Endothelial cell of umbilical vein (primary cell): ENCODE results near the gene MPZL2. TPM values are rescaled to one million over a fixed set of nuclear protein-coding genes. Genes with fewer than 3 reads are reported as not detected.
A peak's percentile ranks its signal among the peaks of the same experiment; 100 is the strongest.

ENCODE experiments used
- BruUV-seq: library from RNA; stranded (reverse); fragments of 400-500 nt; replicated peaks from 2 replicates; lab custom pipeline; 2021; lab: Mats Ljungman, UMichigan
- CTCF ChIA-PET: fragments of 300-600, 350-600 bp; sonication (Branson Sonifier 250); formaldehyde crosslinking; loops from one replicate; lab custom pipeline; 2021; ENCODE audit warnings: antibody characterized with exemption, inconsistent platforms; lab: Charles Lee
- POLR2A ChIA-PET: fragments of 300-600, 350-600 bp; sonication (Branson Sonifier 250); formaldehyde crosslinking; loops from one replicate; lab custom pipeline; 2021; ENCODE audit warnings: antibody characterized with exemption, inconsistent platforms; lab: Charles Lee
- DNase-seq: peaks from one replicate; pipeline ENCODE4 v3.0.0-alpha.2; 2011; ENCODE audit warnings: low read depth, low spot score
- FAIRE-seq: peaks from 2 replicates; lab custom pipeline; 2011; peaks lifted over from hg19 to GRCh38; lab: Jason Lieb, UNC
- H2AFZ ChIP-seq: 2 replicates; pipeline ENCODE4 v1.6.0; 2012; ENCODE audit warnings: low read depth, low read length, control low read depth, inconsistent platforms
- H3K27ac ChIP-seq: 2 replicates; pipeline ENCODE4 v1.5.1; 2011; ENCODE audit warnings: low read depth, mild to moderate bottlenecking, control low read depth, low read length, moderate library complexity; ENCODE audit not compliant: insufficient read depth
- H3K27me3 ChIP-seq, 2 experiments: 2 replicates each; pipeline versions ENCODE4 v1.6.0 to v1.6.1; 2011; ENCODE audit warnings: low read length in 2 of 2, mixed read lengths in 1 of 2; ENCODE audit not compliant: control insufficient read depth in 2 of 2, insufficient read depth in 2 of 2
- H3K36me3 ChIP-seq, 2 experiments: 2 replicates in 1 of 2; 3 replicates in 1 of 2; pipeline ENCODE4 v1.5.1; 2011; ENCODE audit warnings: low read length in 2 of 2, mild to moderate bottlenecking in 1 of 2, moderate library complexity in 1 of 2; ENCODE audit not compliant: control insufficient read depth in 2 of 2, insufficient read depth in 2 of 2; ENCODE audit errors: extremely low read depth in 1 of 2
- H3K4me1 ChIP-seq: 3 replicates; pipeline ENCODE4 v1.5.1; 2011; ENCODE audit warnings: mild to moderate bottlenecking, low read length; ENCODE audit not compliant: control insufficient read depth, insufficient read depth; ENCODE audit errors: extremely low read depth
- H3K4me2 ChIP-seq: 2 replicates; pipeline ENCODE4 v1.6.1; 2011; ENCODE audit warnings: low read length, control low read depth, mixed read lengths; ENCODE audit not compliant: insufficient read depth
- H3K4me3 ChIP-seq, 3 experiments: fragments of 200-600 bp in 1 of 3; sonication (generic), shearing (Covaris generic) in 1 of 3; replicated peaks in 1 of 3; 2 replicates each; pipeline ENCODE4 v1.5.1; 2011 to 2016; ENCODE audit warnings: control low read depth in 3 of 3, low read length in 3 of 3, mild to moderate bottlenecking in 2 of 3, inconsistent platforms in 1 of 3, low read depth in 1 of 3, moderate library complexity in 1 of 3; ENCODE audit not compliant: insufficient read depth in 1 of 3
- H3K79me2 ChIP-seq: 2 replicates; pipeline ENCODE4 v1.6.0; 2012; ENCODE audit warnings: low read length, inconsistent platforms; ENCODE audit not compliant: control insufficient read depth, insufficient read depth
- H3K9ac ChIP-seq: replicated peaks from 2 replicates; pipeline ENCODE3; 2011; ENCODE audit warnings: low read length, control low read depth; ENCODE audit not compliant: insufficient read depth; ENCODE audit errors: extremely low read depth
- H3K9me1 ChIP-seq: replicated peaks from 3 replicates; pipeline ENCODE4 v1.6.0; 2011; ENCODE audit warnings: mild to moderate bottlenecking, low read length; ENCODE audit not compliant: control insufficient read depth, insufficient read depth; ENCODE audit errors: extremely low read depth
- H3K9me3 ChIP-seq: replicated peaks from 2 replicates; pipeline ENCODE4 v1.5.1; 2012; ENCODE audit warnings: low read length, inconsistent platforms; ENCODE audit not compliant: control insufficient read depth, insufficient read depth
- H4K20me1 ChIP-seq: replicated peaks from 2 replicates; pipeline ENCODE3; 2011; ENCODE audit warnings: mild to moderate bottlenecking, low read length; ENCODE audit not compliant: control insufficient read depth, insufficient read depth; ENCODE audit errors: extremely low read depth
- EZH2 ChIP-seq: IDR thresholded peaks from 2 replicates; pipeline ENCODE4 v1.6.1; 2012; ENCODE audit warnings: borderline replicate concordance, low read depth, mild to moderate bottlenecking, moderate library complexity, low read length, inconsistent platforms; ENCODE audit not compliant: severe bottlenecking
- FOS ChIP-seq: IDR thresholded peaks from 2 replicates; pipeline ENCODE4 v1.6.1; 2011; ENCODE audit warnings: mild to moderate bottlenecking, low read length, moderate library complexity, borderline replicate concordance; ENCODE audit not compliant: insufficient read depth
- GATA2 ChIP-seq: IDR thresholded peaks from 2 replicates; pipeline ENCODE4 v1.7.0; 2011; ENCODE audit warnings: low read depth, mild to moderate bottlenecking, moderate library complexity, mixed read lengths, low read length; ENCODE audit not compliant: insufficient read length, insufficient read depth
- JUN ChIP-seq: IDR thresholded peaks from 2 replicates; pipeline ENCODE4 v1.6.1; 2011; ENCODE audit warnings: borderline replicate concordance, low read depth; ENCODE audit not compliant: insufficient read length, insufficient read depth
- MYC ChIP-seq: IDR thresholded peaks from one replicate; pipeline ENCODE4 v1.6.1; 2011; ENCODE audit warnings: mild to moderate bottlenecking, low read depth, low read length
- POLR2A ChIP-seq: IDR thresholded peaks from 2 replicates; pipeline ENCODE4 v1.6.1; 2012; ENCODE audit warnings: low read depth, mild to moderate bottlenecking, control low read depth, low read length
- POLR2AphosphoS5 ChIP-seq: IDR thresholded peaks from 2 replicates; pipeline ENCODE4 v1.6.1; 2012; ENCODE audit warnings: low read depth, mild to moderate bottlenecking, control low read depth, low read length, moderate library complexity; ENCODE audit not compliant: insufficient read depth
- dilution Hi-C: fragments of 300-500 bp; cut with MboI; formaldehyde crosslinking; loops from one replicate; pipeline ENCODE4 v1.15.0; 2019; ENCODE audit warnings: low sequenced_read_pairs; ENCODE audit not compliant: extremely low pct_ligation_motif_present
- intact Hi-C: fragments of 100-400 bp; cut with micrococcal nuclease; formaldehyde crosslinking; loops from one replicate; pipeline ENCODE4 v1.10.0; 2022
- polyA plus RNA-seq, 4 experiments: library from polyadenylated mRNA; depleted of rRNA in 3 of 4; stranded (reverse) in 3 of 4; unstranded in 1 of 4; fragments of >200 nt; gene quantifications; 2 replicates each; pipeline versions ENCODE4 v1.2.1 to v1.2.3, GENCODE V29; 2011 to 2012; ENCODE audit warnings: missing spikeins in 1 of 4
- total RNA-seq: library from RNA; stranded (reverse); gene quantifications from 2 replicates; pipeline ENCODE4 v1.2.3, GENCODE V29; 2021
- TF ChIP-seq, protein P1 (sequence below), 2 donors: IDR thresholded peaks; 1 replicate in 1 of 2; 2 replicates in 1 of 2; pipeline ENCODE4 v1.5.1; 2011; ENCODE audit warnings: low read length in 2 of 2, mild to moderate bottlenecking in 2 of 2, moderate library complexity in 2 of 2, control low read depth in 1 of 2, inconsistent platforms in 1 of 2, low read depth in 1 of 2; ENCODE audit not compliant: insufficient read depth in 1 of 2; ENCODE audit errors: extremely low read depth in 1 of 2
- TF ChIP-seq, protein P2 (sequence below): IDR thresholded peaks from 2 replicates; pipeline ENCODE4 v1.6.1; 2011; ENCODE audit not compliant: insufficient read depth, insufficient read length

The MPZL2 gene
- total and polyA plus RNA-seq, 2 donors (not counting 3 experiments of a cell fraction or from before 2014, with no cell fraction given) = 21.0 to 49.5 TPM

DNA sequence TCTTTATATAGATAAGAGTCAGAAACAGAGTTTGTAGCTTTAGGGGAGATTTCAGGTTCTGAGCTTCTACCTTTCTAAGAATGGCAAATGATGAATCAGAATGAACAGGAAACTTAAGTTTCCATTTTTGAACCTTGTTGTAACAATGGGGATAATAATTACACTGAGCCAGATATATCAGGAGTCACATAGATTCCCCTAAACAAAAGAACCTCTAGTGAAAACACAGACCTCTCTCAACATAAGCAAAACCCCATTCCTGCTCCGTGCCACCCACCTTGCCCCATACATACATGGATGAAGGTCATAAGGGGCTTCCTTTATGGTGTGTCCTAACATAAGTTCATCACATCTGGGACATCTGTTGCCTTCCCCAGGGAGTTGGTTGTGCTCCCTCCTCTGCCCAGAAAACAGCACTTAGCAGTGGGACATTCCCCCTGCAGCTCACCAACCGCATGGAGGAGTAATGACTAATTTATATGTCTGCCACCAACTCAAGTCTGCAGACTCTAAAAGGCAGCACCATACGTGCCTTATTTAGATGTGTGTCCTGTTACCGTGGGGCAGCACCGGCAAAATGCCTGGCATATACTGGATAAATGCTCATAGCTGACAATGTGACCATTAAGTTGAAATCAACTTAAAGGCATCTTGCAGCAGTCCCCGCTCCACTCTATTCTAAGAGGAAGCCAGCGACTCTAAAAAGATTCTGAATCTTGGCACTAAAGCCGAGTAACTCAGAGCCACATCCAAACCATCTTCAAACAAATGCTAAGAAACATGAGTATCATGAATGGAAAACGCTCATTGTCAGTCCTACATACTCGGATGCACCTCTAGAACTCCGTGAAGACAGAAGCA lies 47.2 kb downstream of the MPZL2 start:
- no peak for TF ChIP-seq POLR2AphosphoS5
- TF ChIP-seq, protein P1, sequence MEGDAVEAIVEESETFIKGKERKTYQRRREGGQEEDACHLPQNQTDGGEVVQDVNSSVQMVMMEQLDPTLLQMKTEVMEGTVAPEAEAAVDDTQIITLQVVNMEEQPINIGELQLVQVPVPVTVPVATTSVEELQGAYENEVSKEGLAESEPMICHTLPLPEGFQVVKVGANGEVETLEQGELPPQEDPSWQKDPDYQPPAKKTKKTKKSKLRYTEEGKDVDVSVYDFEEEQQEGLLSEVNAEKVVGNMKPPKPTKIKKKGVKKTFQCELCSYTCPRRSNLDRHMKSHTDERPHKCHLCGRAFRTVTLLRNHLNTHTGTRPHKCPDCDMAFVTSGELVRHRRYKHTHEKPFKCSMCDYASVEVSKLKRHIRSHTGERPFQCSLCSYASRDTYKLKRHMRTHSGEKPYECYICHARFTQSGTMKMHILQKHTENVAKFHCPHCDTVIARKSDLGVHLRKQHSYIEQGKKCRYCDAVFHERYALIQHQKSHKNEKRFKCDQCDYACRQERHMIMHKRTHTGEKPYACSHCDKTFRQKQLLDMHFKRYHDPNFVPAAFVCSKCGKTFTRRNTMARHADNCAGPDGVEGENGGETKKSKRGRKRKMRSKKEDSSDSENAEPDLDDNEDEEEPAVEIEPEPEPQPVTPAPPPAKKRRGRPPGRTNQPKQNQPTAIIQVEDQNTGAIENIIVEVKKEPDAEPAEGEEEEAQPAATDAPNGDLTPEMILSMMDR (IDR thresholded peaks at IDR 0.05; ENCODE audit: extremely low read depth in 1 of 2, insufficient read depth in 1 of 2, low read depth in 1 of 2, low read length in 2 of 2) = no peak
- no peak for TF ChIP-seq MYC
- TF ChIP-seq EZH2 = no peak
- TF ChIP-seq GATA2 = no peak
- no peak for TF ChIP-seq FOS
- no peak for TF ChIP-seq JUN
- TF ChIP-seq, protein P2, sequence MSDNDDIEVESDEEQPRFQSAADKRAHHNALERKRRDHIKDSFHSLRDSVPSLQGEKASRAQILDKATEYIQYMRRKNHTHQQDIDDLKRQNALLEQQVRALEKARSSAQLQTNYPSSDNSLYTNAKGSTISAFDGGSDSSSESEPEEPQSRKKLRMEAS = no peak
- no peak for TF ChIP-seq POLR2A
- H3K4me2 ChIP-seq = peak overlapping the region; percentile 9
- no peak overlapping the region for H2AFZ ChIP-seq
- DNase-seq (peak; percentile 32), FAIRE-seq (peak; percentile 33)
- H3K36me3 ChIP-seq = no peaks in the 10 kb centered on the region
- POLR2A ChIA-PET = no interaction called here
- no peaks in the 10 kb centered on the region for H3K9me3 ChIP-seq
- no peaks in the 10 kb centered on the region for H3K4me1 ChIP-seq
- no peak overlapping the region for H3K9ac ChIP-seq
- no peak overlapping the region for H3K4me3 ChIP-seq
- no peaks in the 10 kb centered on the region for H4K20me1 ChIP-seq
- H3K27me3 ChIP-seq = peaks cover 23 to 30% of the 10 kb centered on the region in 2 experiments
- dilution Hi-C loops (no loop called here), intact Hi-C loops (no loop called here)
- no TSS peak for BruUV-seq
- no peaks in the 10 kb centered on the region for H3K79me2 ChIP-seq
- no peak overlapping the region for H3K27ac ChIP-seq
- H3K9me1 ChIP-seq = no peaks in the 10 kb centered on the region
- CTCF ChIA-PET = interaction anchor here (1.1 to 6.0 kb wide), 2 partner anchors 14 to 18 kb away, joined by 4 to 41 read pairs; no protein-coding TSS in a partner anchor
